K562 (cell line): Measurements from ENCODE around the gene SPATA21. TPM values are rescaled to one million over a fixed set of nuclear protein-coding genes. Genes with fewer than 3 reads are reported as not detected.
A peak's percentile ranks its signal among the peaks of the same experiment; 100 is the strongest.

ENCODE experiments used
- ARID2 ChIP-seq: fragments of 450-650 bp; IDR thresholded peaks from 2 replicates; pipeline ENCODE4 v1.6.1; 2017; ENCODE audit warnings: antibody characterized with exemption, mild to moderate bottlenecking
- BRCA1 ChIP-seq, 2 experiments: fragments of 450-650 bp in 1 of 2; sonication (generic) in 1 of 2; formaldehyde crosslinking in 1 of 2; IDR thresholded peaks; 2 replicates each; pipeline versions ENCODE4 v1.5.0 to v1.6.1; 2017 to 2020; ENCODE audit warnings: mild to moderate bottlenecking in 1 of 2, missing genetic modification reagents in 1 of 2
- CBX1 ChIP-seq: sonication (generic); IDR thresholded peaks from 2 replicates; pipeline ENCODE4 v1.6.1; 2016; ENCODE audit warnings: antibody characterized with exemption, low read depth, mild to moderate bottlenecking
- ESRRA ChIP-seq: fragments of 450-650 bp; IDR thresholded peaks from 2 replicates; pipeline ENCODE4 v1.6.1; 2014; ENCODE audit warnings: low read depth, mild to moderate bottlenecking, moderate library complexity, borderline replicate concordance
- EWSR1 ChIP-seq: fragments of 450-650 bp; IDR thresholded peaks from 2 replicates; pipeline ENCODE4 v1.6.1; 2018; ENCODE audit warnings: borderline replicate concordance, mild to moderate bottlenecking, low read depth, moderate library complexity; ENCODE audit not compliant: partially characterized antibody
- HDAC6 ChIP-seq: IDR thresholded peaks from 2 replicates; pipeline ENCODE4 v1.6.1; 2012; ENCODE audit warnings: low read depth, mild to moderate bottlenecking, control low read depth, inconsistent platforms, low read length, moderate library complexity
- MXI1 ChIP-seq: IDR thresholded peaks from 2 replicates; pipeline ENCODE4 v1.6.1; 2011; ENCODE audit warnings: low read depth, mild to moderate bottlenecking, improper control_type of control experiment, low read length
- PATZ1 ChIP-seq: fragments of 250-450 bp; sonication (Bioruptor Pico); IDR thresholded peaks from 2 replicates; pipeline ENCODE4 v1.5.0; 2020; ENCODE audit warnings: mild to moderate bottlenecking, borderline replicate concordance
- PHB2 ChIP-seq: fragments of 450-650 bp; IDR thresholded peaks from 2 replicates; pipeline ENCODE4 v1.6.1; 2017; ENCODE audit warnings: low read depth
- PRMT5 ChIP-seq: sonication (generic); formaldehyde crosslinking; IDR thresholded peaks from 2 replicates; pipeline ENCODE4 v1.5.0; 2020; ENCODE audit warnings: missing genetic modification reagents
- PTTG1 ChIP-seq: fragments of 450-650 bp; IDR thresholded peaks from 2 replicates; pipeline ENCODE4 v1.6.1; 2016; ENCODE audit warnings: low read depth, mild to moderate bottlenecking, missing genetic modification characterization, missing compliant biosample characterization
- RBM17 ChIP-seq: fragments of 200-400 bp; formaldehyde crosslinking; IDR thresholded peaks from 2 replicates; pipeline ENCODE4 v1.6.1; 2017; ENCODE audit warnings: low read depth, mild to moderate bottlenecking, low read length, borderline replicate concordance
- SP2 ChIP-seq: IDR thresholded peaks from 2 replicates; pipeline ENCODE4 v1.6.1; 2011; ENCODE audit warnings: mild to moderate bottlenecking, low read depth, low read length, moderate library complexity; ENCODE audit not compliant: poor library complexity, severe bottlenecking; ENCODE audit errors: extremely low read depth
- TFAP4 ChIP-seq: sonication (generic); formaldehyde crosslinking; IDR thresholded peaks from 2 replicates; pipeline ENCODE4 v1.8.0; 2022; ENCODE audit warnings: missing genetic modification reagents, mild to moderate bottlenecking, moderate library complexity, borderline replicate concordance
- THRAP3 ChIP-seq: fragments of 450-650 bp; IDR thresholded peaks from 2 replicates; pipeline ENCODE4 v1.6.1; 2016; ENCODE audit warnings: mild to moderate bottlenecking, inconsistent platforms, borderline replicate concordance
- polyA plus RNA-seq, 8 experiments: library from polyadenylated mRNA; depleted of rRNA in 4 of 8; stranded (reverse) in 5 of 8; unstranded in 3 of 8; fragments of >200 nt; fragmentation: Nextera tagmentation in 2 of 8; fragmentation: Illumina TruSeq in 1 of 8; extraction: Ambion mirVana in 2 of 8; extraction: Trizol in 1 of 8; gene quantifications; 2 replicates each; pipeline versions ENCODE4 v1.2.1 to v1.2.3, GENCODE V29; 2011 to 2014; ENCODE audit warnings: inconsistent platforms in 1 of 8, missing spikeins in 1 of 8
- total RNA-seq, 7 experiments: library from RNA; depleted of rRNA in 6 of 7; stranded (reverse); fragments of >200 nt in 6 of 7; fragmentation: Illumina TruSeq in 2 of 7; extraction: Trizol in 2 of 7; gene quantifications; 2 replicates each; pipeline versions ENCODE4 v1.2.1 to v1.2.3, GENCODE V29; 2011 to 2021; ENCODE audit warnings: low replicate concordance in 1 of 7
- TF ChIP-seq, protein P1 (sequence below): fragments of 450-650 bp; IDR thresholded peaks from 2 replicates; pipeline ENCODE4 v1.6.1; 2014; ENCODE audit warnings: low read depth, mild to moderate bottlenecking, moderate library complexity, borderline replicate concordance
- TF ChIP-seq, protein P2 (sequence below): sonication (generic); formaldehyde crosslinking; IDR thresholded peaks from 2 replicates; pipeline ENCODE4 v1.8.0; 2023; ENCODE audit warnings: mild to moderate bottlenecking, missing genetic modification reagents
- TF ChIP-seq, protein P3 (sequence below): fragments of 450-650 bp; formaldehyde crosslinking; conservative IDR thresholded peaks from 2 replicates; pipeline ENCODE4 v1.4.0; 2022; ENCODE audit warnings: mild to moderate bottlenecking, missing genetic modification characterization
- TF ChIP-seq, protein P4 (sequence below): sonication (generic); formaldehyde crosslinking; IDR thresholded peaks from 2 replicates; pipeline ENCODE4 v1.9.0; 2022; ENCODE audit warnings: mild to moderate bottlenecking, missing genetic modification reagents

The SPATA21 gene
- total and polyA plus RNA-seq, 9 of the 15 experiments (the other 6 are each of a cell fraction or from before 2014, with no cell fraction given) = 0.10 to 0.36 (median 0.13) TPM; not detected in 3

DNA sequence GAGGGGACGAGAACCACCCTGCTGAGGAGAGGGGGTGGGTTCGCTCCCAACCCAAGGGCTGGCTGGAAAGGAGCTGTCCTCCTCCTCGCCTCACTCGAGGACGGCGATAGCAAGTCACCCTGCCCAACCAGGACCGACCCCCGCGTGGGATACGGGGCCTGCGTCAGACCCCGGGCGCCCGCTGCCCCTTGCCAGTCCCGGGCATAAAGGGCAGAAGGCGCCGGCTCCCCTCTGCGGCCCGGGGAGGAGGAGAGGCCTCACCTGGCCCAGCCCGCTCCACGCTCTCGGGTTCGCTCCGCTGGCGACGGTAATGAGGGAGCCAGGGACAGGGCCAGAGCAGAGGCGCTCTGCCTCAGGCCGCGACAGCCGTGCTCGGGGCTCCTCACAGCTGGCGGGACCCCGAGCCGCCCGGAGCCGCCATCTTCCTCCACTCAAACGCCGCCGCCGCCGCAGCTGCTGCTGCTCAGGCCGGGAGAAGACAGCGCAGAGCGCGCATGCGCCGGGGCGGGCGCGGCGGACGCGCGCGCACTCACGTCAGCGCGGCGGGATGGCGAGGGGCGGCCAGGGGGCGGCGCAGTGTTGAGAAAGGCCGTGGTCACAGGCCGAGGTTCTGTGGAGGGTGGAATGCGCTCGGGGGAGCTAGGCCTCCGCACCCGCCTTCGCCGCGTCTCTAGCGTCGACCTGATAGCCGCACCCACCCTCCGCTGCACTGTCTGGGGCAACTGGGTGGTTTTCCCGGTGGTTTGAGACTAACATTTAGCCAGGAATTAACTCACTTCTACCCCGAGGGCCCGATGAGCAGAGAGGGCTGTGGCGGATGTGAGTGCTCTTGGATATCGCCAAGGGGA is 85.0 kb downstream of the SPATA21 start, which contains the start of gene FBXO42 (continued):
- TF ChIP-seq, protein P1, sequence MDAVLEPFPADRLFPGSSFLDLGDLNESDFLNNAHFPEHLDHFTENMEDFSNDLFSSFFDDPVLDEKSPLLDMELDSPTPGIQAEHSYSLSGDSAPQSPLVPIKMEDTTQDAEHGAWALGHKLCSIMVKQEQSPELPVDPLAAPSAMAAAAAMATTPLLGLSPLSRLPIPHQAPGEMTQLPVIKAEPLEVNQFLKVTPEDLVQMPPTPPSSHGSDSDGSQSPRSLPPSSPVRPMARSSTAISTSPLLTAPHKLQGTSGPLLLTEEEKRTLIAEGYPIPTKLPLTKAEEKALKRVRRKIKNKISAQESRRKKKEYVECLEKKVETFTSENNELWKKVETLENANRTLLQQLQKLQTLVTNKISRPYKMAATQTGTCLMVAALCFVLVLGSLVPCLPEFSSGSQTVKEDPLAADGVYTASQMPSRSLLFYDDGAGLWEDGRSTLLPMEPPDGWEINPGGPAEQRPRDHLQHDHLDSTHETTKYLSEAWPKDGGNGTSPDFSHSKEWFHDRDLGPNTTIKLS = peak; percentile 82
- TF ChIP-seq, protein P2, sequence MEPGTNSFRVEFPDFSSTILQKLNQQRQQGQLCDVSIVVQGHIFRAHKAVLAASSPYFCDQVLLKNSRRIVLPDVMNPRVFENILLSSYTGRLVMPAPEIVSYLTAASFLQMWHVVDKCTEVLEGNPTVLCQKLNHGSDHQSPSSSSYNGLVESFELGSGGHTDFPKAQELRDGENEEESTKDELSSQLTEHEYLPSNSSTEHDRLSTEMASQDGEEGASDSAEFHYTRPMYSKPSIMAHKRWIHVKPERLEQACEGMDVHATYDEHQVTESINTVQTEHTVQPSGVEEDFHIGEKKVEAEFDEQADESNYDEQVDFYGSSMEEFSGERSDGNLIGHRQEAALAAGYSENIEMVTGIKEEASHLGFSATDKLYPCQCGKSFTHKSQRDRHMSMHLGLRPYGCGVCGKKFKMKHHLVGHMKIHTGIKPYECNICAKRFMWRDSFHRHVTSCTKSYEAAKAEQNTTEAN = peak; percentile 88
- TF ChIP-seq PATZ1 (CRISPR knock-in tag) (no peak), RBM17 (no peak), PTTG1 (tag) (no peak), ESRRA (peak; percentile 80; the same call in 1 of the 2 replicates), ARID2 (no peak), THRAP3 (no peak), CBX1 (peak; percentile 69; the same call in 1 of the 2 replicates), PHB2 (no peak), HDAC6 (no peak), TFAP4 (CRISPR knock-in tag) (peak; percentile 93), PRMT5 (CRISPR knock-in tag) (0 out of 2 replicates have a peak, but pooled peaks have one; percentile 50), SP2 (no peak), BRCA1 (IDR thresholded peaks at IDR 0.05) (no peak), BRCA1 (CRISPR knock-in tag; IDR thresholded peaks at IDR 0.05) (no peak), MXI1 (no peak), EWSR1 (no peak)
- TF ChIP-seq, protein P3, sequence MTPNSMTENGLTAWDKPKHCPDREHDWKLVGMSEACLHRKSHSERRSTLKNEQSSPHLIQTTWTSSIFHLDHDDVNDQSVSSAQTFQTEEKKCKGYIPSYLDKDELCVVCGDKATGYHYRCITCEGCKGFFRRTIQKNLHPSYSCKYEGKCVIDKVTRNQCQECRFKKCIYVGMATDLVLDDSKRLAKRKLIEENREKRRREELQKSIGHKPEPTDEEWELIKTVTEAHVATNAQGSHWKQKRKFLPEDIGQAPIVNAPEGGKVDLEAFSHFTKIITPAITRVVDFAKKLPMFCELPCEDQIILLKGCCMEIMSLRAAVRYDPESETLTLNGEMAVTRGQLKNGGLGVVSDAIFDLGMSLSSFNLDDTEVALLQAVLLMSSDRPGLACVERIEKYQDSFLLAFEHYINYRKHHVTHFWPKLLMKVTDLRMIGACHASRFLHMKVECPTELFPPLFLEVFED (CRISPR knock-in tag) = peak; percentile 60; the same call in 1 of the 2 replicates
- TF ChIP-seq, protein P4, sequence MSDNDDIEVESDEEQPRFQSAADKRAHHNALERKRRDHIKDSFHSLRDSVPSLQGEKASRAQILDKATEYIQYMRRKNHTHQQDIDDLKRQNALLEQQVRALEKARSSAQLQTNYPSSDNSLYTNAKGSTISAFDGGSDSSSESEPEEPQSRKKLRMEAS (CRISPR knock-in tag) = peak; percentile 59
